HL-60 (cell line): ENCODE data around the gene B3GALNT1.

Experiments used
- GABPA ChIP-seq: IDR thresholded peaks from 2 replicates; pipeline ENCODE4 v1.6.1; 2012; ENCODE audit warnings: low read depth
- TF ChIP-seq, protein P1 (sequence below): IDR thresholded peaks from one replicate; pipeline ENCODE4 v1.5.1; 2011; ENCODE audit warnings: low read length, control low read depth, inconsistent platforms; ENCODE audit not compliant: insufficient read depth
- TF ChIP-seq, protein P2 (sequence below): IDR thresholded peaks from 2 replicates; pipeline ENCODE4 v1.6.1; 2012; ENCODE audit warnings: low read depth; ENCODE audit not compliant: insufficient replicate concordance

DNA sequence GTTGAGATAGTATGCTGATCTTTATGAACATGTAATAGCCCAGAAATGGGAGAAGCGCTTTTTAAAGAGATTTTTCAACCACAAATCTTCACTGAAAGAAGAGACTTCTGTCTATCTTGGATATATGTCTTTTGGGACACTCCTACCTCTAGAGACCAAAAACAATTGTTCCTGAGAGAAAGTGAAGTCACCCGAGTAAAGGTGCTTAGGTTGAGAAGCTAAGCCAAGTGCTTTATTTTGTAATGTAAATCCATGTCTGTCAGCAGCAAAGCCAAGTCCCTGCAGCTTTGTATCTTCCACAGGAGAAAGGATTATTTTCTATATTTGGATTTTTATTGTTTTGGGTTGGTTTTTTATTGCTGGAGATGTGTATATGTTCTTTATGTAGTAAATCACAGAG lies 32.1 kb upstream of the B3GALNT1 start:
- TF ChIP-seq, protein P1, sequence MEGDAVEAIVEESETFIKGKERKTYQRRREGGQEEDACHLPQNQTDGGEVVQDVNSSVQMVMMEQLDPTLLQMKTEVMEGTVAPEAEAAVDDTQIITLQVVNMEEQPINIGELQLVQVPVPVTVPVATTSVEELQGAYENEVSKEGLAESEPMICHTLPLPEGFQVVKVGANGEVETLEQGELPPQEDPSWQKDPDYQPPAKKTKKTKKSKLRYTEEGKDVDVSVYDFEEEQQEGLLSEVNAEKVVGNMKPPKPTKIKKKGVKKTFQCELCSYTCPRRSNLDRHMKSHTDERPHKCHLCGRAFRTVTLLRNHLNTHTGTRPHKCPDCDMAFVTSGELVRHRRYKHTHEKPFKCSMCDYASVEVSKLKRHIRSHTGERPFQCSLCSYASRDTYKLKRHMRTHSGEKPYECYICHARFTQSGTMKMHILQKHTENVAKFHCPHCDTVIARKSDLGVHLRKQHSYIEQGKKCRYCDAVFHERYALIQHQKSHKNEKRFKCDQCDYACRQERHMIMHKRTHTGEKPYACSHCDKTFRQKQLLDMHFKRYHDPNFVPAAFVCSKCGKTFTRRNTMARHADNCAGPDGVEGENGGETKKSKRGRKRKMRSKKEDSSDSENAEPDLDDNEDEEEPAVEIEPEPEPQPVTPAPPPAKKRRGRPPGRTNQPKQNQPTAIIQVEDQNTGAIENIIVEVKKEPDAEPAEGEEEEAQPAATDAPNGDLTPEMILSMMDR = no peak
- TF ChIP-seq GABPA = no peak
- TF ChIP-seq, protein P2, sequence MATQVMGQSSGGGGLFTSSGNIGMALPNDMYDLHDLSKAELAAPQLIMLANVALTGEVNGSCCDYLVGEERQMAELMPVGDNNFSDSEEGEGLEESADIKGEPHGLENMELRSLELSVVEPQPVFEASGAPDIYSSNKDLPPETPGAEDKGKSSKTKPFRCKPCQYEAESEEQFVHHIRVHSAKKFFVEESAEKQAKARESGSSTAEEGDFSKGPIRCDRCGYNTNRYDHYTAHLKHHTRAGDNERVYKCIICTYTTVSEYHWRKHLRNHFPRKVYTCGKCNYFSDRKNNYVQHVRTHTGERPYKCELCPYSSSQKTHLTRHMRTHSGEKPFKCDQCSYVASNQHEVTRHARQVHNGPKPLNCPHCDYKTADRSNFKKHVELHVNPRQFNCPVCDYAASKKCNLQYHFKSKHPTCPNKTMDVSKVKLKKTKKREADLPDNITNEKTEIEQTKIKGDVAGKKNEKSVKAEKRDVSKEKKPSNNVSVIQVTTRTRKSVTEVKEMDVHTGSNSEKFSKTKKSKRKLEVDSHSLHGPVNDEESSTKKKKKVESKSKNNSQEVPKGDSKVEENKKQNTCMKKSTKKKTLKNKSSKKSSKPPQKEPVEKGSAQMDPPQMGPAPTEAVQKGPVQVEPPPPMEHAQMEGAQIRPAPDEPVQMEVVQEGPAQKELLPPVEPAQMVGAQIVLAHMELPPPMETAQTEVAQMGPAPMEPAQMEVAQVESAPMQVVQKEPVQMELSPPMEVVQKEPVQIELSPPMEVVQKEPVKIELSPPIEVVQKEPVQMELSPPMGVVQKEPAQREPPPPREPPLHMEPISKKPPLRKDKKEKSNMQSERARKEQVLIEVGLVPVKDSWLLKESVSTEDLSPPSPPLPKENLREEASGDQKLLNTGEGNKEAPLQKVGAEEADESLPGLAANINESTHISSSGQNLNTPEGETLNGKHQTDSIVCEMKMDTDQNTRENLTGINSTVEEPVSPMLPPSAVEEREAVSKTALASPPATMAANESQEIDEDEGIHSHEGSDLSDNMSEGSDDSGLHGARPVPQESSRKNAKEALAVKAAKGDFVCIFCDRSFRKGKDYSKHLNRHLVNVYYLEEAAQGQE = no peak
